Stimulated activated CD4-positive, alpha-beta T cell treated with anti-CD3 and anti-CD28 coated beads, Interleukin-15, amount 100 ng/mL, for 1 hour (primary cell): ENCODE data around the gene BRD7.

Experiments
- DNase-seq, 2 donors: peaks; one replicate each; pipeline ENCODE4 v3.0.0-alpha.2; 2020; ENCODE audit warnings: low read depth in 1 of 2, low spot score in 1 of 2

The BRD7 gene

DNA sequence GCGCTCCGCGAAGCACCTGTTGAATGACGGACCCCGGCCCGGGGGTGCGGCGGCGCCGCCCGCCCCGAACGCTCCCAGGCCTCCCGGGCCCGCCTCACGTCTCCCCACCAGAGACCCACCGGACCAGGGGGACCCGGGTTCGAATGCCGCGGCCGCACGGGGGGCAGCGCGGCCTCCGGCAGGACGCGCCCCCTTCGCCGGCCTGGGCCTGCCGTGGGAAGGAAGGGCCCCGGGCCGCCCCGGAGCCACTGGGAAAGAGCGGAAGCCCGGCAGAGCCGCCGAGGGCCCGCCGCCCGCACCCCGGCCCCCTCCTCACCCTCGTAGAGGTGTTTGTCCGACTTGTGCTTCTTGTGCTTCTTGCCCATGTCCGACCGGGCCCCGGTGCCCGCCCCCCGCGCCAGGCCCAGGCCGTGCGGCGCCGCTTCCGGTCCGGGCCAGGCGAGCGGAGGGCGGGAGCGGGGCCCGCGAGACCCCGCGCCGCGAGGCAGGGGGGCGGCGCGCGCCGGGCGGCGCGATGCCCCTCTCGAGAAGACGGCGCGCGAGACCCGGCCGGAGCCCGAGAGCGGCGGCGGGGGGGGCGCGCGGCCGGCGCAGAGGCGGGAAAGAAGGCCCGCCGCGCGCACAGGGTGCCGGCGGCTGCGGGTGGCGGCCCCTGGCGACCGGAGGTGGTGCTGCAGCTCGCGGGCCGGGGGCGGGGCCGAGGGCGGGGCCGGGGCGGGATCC, at the start of gene BRD7:
Gene BRD7 (minus strand): TSS at position 579 of the 723 bp plus-strand sequence. CDS start 214 bp downstream, at position 365.
- peak; percentile 66 to 67 for DNase-seq

DNA sequence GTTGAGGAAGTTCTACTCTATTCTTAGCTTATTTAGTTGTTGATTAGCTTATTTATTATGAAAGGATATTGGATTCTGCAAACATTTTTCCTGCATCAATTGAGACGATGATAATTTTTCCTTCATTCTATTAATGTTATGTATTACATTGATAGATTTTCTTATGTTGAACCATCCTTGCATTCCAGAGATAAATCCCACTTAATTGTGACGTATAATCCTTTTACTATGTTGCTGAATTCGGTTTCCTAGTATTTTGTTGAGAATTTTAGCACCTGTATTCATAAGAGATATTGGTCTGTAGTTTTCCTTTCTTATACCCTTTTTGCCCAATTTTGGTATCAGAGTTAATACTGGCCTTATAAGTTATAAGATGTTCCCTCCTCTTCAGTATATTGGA, 47.6 kb upstream of the BRD7 start:
- no peak for DNase-seq

DNA sequence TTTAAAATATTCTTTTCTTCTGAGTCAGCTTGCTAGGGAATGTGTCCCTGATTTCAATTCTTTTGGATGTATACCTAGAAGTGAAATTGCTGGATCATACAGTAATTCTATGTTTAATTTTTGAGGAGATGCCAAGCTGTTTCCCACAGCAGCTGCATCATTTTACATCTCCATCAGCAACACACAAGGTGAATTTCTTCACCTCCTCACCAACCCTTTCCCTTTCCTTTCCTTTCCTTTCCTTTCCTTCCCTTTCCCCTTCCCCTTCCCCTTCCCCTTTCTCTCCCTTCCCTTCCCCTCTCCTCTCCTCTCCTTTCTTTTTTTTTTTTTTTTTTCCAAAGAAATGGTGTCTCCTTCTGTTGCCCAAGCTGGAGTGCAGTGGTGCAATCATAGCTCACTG, 45.4 kb upstream of the BRD7 start:
- DNase-seq, result no peak

GRCh38 chr16:50411034-50411433, 42.2 kb upstream of the BRD7 start:
- no peak for DNase-seq

- no peak for DNase-seq
Observed at GRCh38 chr16:50408001-50408561, 39.3 kb upstream of the BRD7 start.

DNA sequence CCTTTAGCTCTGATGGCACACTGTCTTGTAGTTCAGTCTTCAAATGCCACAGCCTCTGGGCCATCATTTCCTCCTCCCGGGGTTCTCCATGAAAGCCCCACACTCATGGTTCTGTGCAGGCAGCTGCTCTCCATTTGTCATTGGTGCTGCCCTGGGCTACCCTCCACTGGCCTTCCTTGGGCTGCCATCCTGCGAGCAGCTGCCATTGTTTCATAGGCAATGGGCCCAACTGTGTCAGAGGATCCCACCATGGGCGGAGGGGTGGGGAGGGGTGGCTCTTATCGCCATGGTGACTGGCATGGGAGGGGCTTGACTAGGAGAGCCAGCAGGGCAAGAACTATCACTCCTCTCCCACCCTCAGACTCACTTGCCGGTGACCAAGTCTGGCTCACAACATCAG, 38.6 kb upstream of the BRD7 start:
- no peak for DNase-seq

GRCh38 chr16:50403491-50403890, 34.7 kb upstream of the BRD7 start:
- no peak for DNase-seq

- DNase-seq, result no peak
Observed at GRCh38 chr16:50402298-50402895, 33.6 kb upstream of the BRD7 start.

DNA sequence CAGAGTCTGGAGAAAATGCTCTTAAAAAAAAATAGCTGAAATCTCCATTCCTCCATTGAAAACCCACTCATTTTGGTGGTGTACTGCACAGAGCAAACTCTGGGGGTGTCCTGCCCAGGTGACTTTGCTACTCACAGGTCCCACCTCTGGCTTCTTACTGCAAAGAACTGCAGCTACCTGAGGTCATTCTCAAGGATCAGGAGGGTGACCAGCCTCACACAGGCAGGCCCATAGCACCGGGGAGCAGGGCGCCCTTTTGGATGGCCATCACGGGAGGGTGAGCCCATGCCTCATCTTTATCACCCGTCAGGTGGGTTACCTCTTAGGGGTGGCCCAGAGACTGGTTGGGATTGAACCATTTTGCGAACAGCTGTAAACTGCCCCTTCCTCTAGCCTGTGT, 32.6 kb upstream of the BRD7 start:
- DNase-seq, result no peak

DNA sequence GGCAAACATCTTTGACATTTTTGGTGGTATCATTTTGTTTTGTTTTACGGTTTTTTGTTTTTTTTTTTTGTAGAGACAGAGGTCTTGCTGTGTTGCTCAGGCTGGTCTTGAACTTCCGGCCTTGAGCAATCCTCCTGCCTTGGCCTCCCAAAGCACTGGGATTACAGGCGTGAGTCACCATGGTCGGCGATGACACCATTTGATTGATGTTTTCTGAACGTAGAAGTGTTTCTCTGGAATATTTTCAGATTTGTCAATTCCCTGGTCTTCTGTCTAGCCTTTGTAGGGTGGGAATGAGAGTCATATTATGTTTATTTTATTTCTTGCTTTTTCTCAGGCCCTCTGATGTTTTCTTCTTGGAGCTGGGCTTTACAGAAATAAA, 32.2 kb upstream of the BRD7 start:
- no peak for DNase-seq

DNA sequence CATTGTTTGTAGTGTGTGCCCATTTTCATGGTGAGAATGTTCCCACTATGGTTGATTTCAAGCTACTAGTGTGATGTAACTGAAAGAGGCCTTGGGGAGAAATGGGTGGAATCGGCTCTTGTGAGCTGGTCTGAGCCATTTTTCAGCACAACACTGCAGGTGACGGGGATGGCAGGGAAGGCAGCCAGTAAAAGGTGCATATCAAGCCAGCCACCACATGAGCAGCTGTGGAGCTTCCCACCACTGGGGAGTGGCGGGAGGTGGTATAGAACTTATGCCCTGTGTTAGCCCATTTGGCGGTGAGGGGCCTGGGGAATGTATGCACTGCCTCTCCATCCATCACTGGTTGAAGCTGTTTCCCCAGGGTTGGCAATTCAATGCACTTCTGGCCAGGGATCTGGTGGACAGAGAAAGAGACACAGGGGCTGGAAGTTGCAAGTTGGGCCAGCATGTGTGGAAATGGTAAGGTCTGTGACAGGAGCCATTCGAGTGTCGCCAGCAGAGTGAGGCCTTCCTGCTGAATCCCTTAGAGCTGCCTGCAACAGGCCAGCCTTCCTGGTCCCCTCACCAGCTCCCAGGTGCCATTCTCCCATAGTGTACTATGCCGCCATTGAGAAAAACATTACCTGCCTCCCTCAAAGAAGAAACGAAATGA, 31.7 kb upstream of the BRD7 start:
- DNase-seq, result no peak

DNA sequence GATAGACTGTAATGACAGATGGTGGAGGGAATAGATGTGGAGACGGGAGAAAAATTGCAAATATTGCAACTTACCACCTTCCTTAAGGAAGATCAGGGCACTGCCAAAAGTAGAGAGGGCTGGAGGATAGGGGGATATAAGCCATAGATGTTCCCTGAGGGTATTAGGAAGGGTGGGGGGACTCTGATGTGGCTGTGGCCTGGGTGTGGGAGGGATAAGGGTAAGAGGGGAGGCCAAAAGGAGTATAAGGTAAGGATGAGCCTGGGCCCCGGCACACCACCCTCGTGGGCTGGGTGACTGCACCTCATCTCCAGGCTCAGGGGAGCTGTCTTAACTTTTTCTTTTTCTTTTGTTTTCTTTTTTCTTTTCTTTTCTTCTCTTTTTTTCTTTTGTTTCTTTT, 30.6 kb upstream of the BRD7 start:
- DNase-seq, result no peak

DNA sequence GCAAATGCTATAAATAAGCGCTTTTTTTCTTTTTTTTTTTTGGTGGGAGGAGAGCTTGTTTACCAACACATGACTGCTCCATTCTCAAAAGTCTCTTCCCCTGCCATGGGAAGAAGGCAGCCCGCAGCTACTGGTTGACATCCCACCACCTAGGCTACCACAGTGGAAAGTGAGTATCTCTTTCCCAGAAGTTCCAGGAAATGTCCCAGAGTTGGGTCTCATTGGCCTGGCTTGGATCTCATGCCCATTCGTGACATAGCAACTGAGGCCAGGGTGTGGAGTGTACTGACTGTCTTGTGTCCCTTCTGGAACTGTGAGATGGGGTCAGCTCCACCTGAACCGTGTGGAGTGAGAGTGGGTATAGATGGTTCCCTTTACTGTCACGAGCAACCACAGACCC, 29.5 kb upstream of the BRD7 start:
- no peak for DNase-seq

- DNase-seq, result no peak
Observed at GRCh38 chr16:50396761-50397535, 28.2 kb upstream of the BRD7 start.

DNA sequence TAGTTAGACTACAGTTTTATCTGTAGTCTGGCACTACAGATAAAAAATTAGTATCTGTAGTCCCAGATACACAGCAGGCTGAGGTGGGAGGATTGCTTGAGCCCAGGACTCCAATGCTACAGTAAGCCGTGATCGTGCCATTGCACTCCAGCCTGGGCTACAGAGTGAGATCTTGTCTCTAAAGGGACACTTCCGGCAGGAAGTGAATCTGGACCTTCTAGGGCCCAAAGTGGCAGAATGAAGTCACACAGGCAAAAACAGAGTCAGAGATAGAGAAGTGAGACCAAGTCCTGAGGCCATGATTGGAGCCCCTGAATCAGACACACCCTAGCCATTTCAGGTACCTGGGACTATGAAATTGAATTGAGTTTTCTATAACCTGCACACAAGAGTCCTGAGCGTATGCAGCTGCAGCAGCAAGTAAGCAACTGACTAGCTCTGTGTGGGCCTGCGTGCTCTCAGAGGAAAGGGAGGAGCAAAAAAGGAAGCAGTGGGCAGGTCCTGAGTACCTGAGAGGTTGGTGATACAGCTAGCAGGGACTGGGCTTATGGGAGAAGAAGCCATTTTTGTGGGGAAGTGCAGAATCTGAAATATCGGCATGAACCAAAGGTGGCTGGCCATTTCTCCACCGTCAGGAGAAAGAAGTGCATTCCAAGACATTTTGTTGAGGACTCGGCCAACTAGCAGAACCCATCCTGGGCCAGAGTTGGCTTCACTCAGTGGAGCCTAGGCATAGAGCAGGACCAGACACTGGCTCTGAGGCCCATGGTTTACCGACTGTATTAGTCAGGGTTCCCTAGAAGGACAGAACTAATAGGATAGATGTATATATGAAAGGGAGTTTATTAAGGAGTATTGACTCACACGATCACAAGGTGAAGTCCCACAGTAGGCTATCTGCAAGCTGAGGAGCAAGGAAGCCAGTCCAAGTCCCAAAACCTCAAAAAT, 27.2 kb upstream of the BRD7 start:
- no peak for DNase-seq

DNA sequence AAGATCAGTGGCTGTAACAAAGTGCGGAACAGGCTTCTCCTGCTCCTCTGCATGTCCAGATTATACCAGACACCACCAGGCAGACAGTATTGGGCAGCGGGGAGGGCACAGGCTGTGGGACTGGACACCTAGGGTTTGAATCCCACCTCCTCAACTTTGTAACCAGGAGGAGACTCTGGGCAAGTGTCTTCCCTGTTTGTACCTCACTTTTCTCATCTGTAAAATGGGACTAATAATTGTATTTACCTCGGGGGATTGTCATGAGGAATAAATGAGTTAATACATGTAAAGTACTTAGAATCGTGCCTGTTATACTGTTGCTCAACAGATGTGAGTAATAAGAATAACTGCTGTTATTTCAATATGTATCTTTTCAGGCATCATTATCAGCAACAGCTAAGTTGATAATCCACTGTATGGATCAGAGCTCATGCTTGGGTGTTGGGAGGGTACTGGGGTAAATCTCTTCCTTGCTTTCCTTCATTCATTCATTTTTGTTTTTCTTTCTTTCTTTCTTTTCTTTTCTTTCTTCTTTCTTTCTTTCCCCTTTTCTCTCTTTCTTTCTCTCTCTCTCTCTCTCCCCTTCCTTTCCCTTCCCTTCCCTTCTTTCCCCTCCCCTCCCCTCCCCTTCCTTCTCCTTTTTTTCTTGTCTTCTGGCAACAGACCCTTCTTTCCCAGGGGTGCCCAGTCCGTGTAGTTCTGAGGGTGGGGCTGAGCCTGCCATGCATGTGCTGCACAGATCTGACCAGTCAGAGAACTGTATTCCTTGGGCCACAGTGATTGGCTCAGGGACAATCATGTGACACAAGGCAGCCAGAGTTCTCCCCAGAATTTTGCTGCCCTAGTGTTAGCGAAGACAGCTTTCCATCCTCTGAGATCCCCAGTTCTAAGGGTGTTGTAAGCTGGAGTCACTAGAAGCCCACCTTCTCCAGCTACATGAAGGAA, 25.3 kb upstream of the BRD7 start:
- no peak for DNase-seq

DNA sequence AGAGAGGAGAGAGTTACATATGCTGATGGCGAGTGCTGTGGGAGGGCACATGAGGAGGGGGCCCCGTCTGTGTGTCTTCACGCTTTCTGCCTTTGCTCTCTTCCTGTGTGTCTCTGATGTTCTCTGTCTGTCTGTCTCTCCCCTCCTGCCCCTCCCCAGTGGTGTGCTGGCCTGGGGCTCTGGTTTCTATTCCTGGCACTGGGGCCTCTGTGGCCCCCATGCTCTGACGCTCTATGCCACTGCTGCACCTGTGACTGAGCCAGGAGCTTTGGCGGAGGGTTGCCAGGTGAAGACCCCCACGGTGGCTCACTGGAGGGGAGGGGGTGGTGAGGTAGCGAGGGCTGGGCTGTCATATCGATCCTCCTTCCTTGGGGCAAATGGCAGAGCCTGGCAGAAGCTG, 24.6 kb upstream of the BRD7 start:
- no peak for DNase-seq

- no peak for DNase-seq
Observed at GRCh38 chr16:50390914-50391716, 22.3 kb upstream of the BRD7 start.
